Psoas muscle (tissue), 8 donors: ENCODE measurements around the gene EEF2. TPM values are rescaled to one million over a fixed set of nuclear protein-coding genes. Genes with fewer than 3 reads are reported as not detected.

ENCODE experiments used
- ATAC-seq, 4 donors: fragments of 200-7000 bp; cut with Tn5 transposase; one replicate each; pipeline ENCODE4 v1.9.1; 2020; ENCODE audit warnings: moderate library complexity in 3 of 4, mild to moderate bottlenecking in 2 of 4
- DNase-seq, 2 donors: peaks; one replicate each; pipeline ENCODE4 v3.0.0-alpha.2; 2020
- H3K27ac ChIP-seq: fragments of 200-600 bp; one replicate; pipeline ENCODE4 v1.8.0; 2022
- H3K27me3 ChIP-seq, 3 donors: fragments of 200-600 bp in 1 of 3; one replicate each; pipeline versions ENCODE4 v1.6.1 to v1.8.0; 2013 to 2022; ENCODE audit warnings: low read length in 2 of 3, mild to moderate bottlenecking in 2 of 3, moderate library complexity in 1 of 3; ENCODE audit not compliant: insufficient read depth in 3 of 3
- H3K36me3 ChIP-seq, 2 donors: fragments of 200-600 bp in 1 of 2; one replicate each; pipeline versions ENCODE4 v1.6.1 to v1.8.0; 2013 to 2022; ENCODE audit warnings: low read depth in 1 of 2, mild to moderate bottlenecking in 1 of 2, moderate library complexity in 1 of 2; ENCODE audit not compliant: insufficient read depth in 1 of 2
- H3K4me1 ChIP-seq: fragments of 200-600 bp; one replicate; pipeline ENCODE4 v1.8.0; 2022
- H3K4me3 ChIP-seq: fragments of 200-600 bp; one replicate; pipeline ENCODE4 v1.8.0; 2022; ENCODE audit warnings: mild to moderate bottlenecking
- H3K9me3 ChIP-seq: fragments of 200-600 bp; one replicate; pipeline ENCODE4 v1.8.0; 2022
- WGBS, 3 donors: extraction: QIAGEN DNeasy Blood & Tissue Kit; methylation state at CpG; one replicate each; pipeline versions ENCODE4 v1.1.6 to v1.1.7; 2013; 5-methylcytosine and 5-hydroxymethylcytosine counted together
- intact Hi-C, 2 donors: fragments of 100-400 bp; cut with DNase I; formaldehyde crosslinking; loops; one replicate each; pipeline versions ENCODE4 v1.11.0 to v1.14.2; 2022
- polyA plus RNA-seq, 3 donors: library from polyadenylated mRNA; stranded (reverse); fragments of 200-250 nt; gene quantifications; one replicate each; pipeline ENCODE4 v1.2.3, GENCODE V29; 2013
- total RNA-seq, 4 donors: library from RNA; stranded (reverse); fragmentation: NEBNext Ultra II Directional in 2 of 4; extraction: Animal tissue kit (Norgen Biotek cat#: 25700) in 2 of 4; gene quantifications; one replicate each; pipeline versions ENCODE4 v1.2.1 to v1.2.4, GENCODE V29; 2021 to 2023
- TF ChIP-seq, protein P1 (sequence below): fragments of 200-600 bp; IDR thresholded peaks from one replicate; pipeline ENCODE4 v1.8.0; 2022; ENCODE audit warnings: antibody characterized with exemption
- donor health status: healthy with polysubstance abuse.
- donor health status: DM: no; HTN: no; CAD: no; lungs with moderate emphysema.
- donor health status: Bipolar disorder and iron deficiency.
- donor health status: healthy.
- donor health status: DM: yes; HTN: yes; CAD: no.
- donor health status: DM: no; HTN: no; CAD: no.
- donor health status: DM: no; HTN: no; CAD: no.
- donor health status: DM: yes; HTN: yes; CAD: no.

The EEF2 gene
- total and polyA plus RNA-seq, 7 donors: 1,416 to 3,628 (median 2,332) TPM

DNA sequence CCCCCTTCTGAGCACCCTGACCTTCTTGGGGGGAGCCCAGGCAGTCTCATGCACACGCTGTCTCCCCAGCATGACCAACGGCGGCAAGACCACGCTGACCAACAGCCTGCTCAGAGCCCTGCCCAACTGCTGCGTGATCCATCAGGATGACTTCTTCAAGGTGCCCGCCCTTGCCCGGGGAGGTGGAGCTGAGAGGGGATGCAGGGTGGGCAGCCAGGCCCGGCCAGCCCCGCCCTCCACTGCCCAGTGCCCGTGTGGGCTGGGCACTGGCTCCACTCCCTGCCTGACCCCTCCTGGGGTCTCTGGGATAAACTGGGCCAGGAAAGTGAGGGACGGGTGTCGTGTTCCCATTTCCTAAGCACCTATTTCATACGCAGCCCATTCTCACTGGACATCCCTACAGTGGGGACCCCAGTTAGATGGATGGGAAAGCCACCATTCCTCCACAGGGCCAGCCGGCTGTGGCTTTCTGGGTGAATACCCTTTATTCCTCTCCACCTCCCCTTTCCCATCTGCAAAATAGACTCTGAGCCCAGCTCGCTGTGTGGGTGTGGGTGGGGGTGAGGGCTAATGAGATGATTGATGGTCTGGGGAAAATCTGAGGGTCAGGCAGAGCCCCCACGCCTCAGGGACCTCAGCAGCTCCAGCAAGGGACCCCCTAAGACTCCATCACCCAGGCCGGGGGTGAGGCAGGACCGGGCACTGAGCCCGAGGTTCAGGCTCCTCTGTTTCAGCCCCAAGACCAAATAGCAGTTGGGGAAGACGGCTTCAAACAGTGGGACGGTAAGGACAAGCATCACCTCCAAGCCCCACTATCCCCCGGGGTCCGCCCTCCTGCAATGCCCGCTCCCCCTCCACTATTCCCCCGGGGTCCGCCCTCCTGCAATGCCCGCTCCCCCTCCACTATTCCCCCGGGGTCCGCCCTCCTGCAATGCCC, 48.5 kb downstream of the EEF2 start:
- Histone ChIP-seq H3K4me3 (no peak overlapping the region), H3K9me3 (no peaks in the 10 kb centered on the region), H3K4me1 (no peaks in the 10 kb centered on the region), H3K27ac (peak overlapping the region; percentile 50), H3K27me3 (peaks cover 0 to 3% (median 0%) of the 10 kb centered on the region in 3 donors), H3K36me3 (no peaks in the 10 kb centered on the region)
- DNase-seq (no peak), ATAC-seq (peak in 2 of 4 donors; percentile 3 to 8)
- TF ChIP-seq, protein P1, sequence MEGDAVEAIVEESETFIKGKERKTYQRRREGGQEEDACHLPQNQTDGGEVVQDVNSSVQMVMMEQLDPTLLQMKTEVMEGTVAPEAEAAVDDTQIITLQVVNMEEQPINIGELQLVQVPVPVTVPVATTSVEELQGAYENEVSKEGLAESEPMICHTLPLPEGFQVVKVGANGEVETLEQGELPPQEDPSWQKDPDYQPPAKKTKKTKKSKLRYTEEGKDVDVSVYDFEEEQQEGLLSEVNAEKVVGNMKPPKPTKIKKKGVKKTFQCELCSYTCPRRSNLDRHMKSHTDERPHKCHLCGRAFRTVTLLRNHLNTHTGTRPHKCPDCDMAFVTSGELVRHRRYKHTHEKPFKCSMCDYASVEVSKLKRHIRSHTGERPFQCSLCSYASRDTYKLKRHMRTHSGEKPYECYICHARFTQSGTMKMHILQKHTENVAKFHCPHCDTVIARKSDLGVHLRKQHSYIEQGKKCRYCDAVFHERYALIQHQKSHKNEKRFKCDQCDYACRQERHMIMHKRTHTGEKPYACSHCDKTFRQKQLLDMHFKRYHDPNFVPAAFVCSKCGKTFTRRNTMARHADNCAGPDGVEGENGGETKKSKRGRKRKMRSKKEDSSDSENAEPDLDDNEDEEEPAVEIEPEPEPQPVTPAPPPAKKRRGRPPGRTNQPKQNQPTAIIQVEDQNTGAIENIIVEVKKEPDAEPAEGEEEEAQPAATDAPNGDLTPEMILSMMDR: no peak
- intact Hi-C loops: no loop called here
- WGBS, 3 donors: 47 to 70% (median 56%) methylated on average over 20 to 27 of the region's 29 CpGs

- 1 to 2% (median 2%) methylated on average over 48 to 51 of the region's 51 CpGs for WGBS, 3 donors
These were observed 52.1 kb downstream of the EEF2 start, which contains the start of gene NMRK2 for GRCh38 chr19:3932931-3933810. Gene NMRK2, plus strand, starts transcription at chr19:3933069. Its CDS starts 603 bp downstream, at chr19:3933672.

GRCh38 chr19:3931041-3931440, 54.2 kb downstream of the EEF2 start:
- Histone ChIP-seq H3K9me3 (no peaks in the 10 kb centered on the region), H3K4me1 (peaks cover 6% of the 10 kb centered on the region), H3K4me3 (no peak overlapping the region), H3K27me3 (no peaks in the 10 kb centered on the region), H3K36me3 (no peaks in the 10 kb centered on the region), H3K27ac (peak overlapping the region; percentile 81)
- intact Hi-C loops: no loop called here
- TF ChIP-seq, protein P1: no peak
- 28 to 33% (median 32%) methylated on average over 8 of the region's 8 CpGs for WGBS, 3 donors
- ATAC-seq (peak; percentile 43 to 50 (median 47)), DNase-seq (peak; percentile 64 to 69)

More at GRCh38 chr19:3932931-3933810, 52.1 kb downstream of the EEF2 start, which contains the start of gene NMRK2:
- peak; percentile 64 to 84 (median 74) for ATAC-seq
- no peaks in the 10 kb centered on the region for H3K36me3 ChIP-seq
- H3K4me1 ChIP-seq: peaks cover 6% of the 10 kb centered on the region
- H3K4me3 ChIP-seq: peak within 1 kb of the TSS; percentile 50
- no peaks in the 10 kb centered on the region for H3K9me3 ChIP-seq
- peak; percentile 67 to 72 for DNase-seq
- intact Hi-C loops: no loop called here
- TF ChIP-seq, protein P1: no peak
- peak within 1 kb of the TSS; percentile 81 for H3K27ac ChIP-seq
- no peaks in the 10 kb centered on the region for H3K27me3 ChIP-seq

Other genes with a start within 250 kb of the EEF2 start
- gene APBA3, start 223.8 kb downstream of the EEF2 start, total RNA-seq: 10 to 100 TPM; 17.7 to 23.6 (median 18.4) TPM
- 10 to 100 TPM; 19.4 to 30.1 (median 23.6) TPM for gene APBA3, start 223.8 kb downstream of the EEF2 start, polyA plus RNA-seq
- 10 to 100 TPM; 35.2 to 68.8 (median 49.7) TPM for gene MRPL54, start 222.8 kb downstream of the EEF2 start, total RNA-seq
- gene MRPL54, start 222.8 kb downstream of the EEF2 start, polyA plus RNA-seq: 10 to 100 TPM; 40.9 to 81.3 (median 77.7) TPM
- gene RAX2, start 213.2 kb downstream of the EEF2 start, total RNA-seq: not detected
- not detected for gene RAX2, start 213.2 kb downstream of the EEF2 start, polyA plus RNA-seq
- under 1 TPM; 0.32 to 0.68 (median 0.51) TPM for gene MATK, start 199.1 kb downstream of the EEF2 start, total RNA-seq
- gene MATK, start 199.1 kb downstream of the EEF2 start, polyA plus RNA-seq: under 1 TPM; 0.16 to 0.24 (median 0.17) TPM
- gene ZFR2, start 116.4 kb downstream of the EEF2 start, total RNA-seq: not detected
- gene ZFR2, start 116.4 kb downstream of the EEF2 start, polyA plus RNA-seq: not detected
- not detected for gene ATCAY, start 104.8 kb downstream of the EEF2 start, total RNA-seq
- gene ATCAY, start 104.8 kb downstream of the EEF2 start, polyA plus RNA-seq: under 1 TPM in 1 of 3 donors, not detected in 2; 0.04 TPM
- 100 to 1,000 TPM in 1 of 4 donors, 10 to 100 TPM in 2, 1 to 10 TPM in 1; 9.0 to 755 (median 89.4) TPM for gene NMRK2, start 52.4 kb downstream of the EEF2 start, total RNA-seq
- gene NMRK2, start 52.4 kb downstream of the EEF2 start, polyA plus RNA-seq: 100 to 1,000 TPM in 2 of 3 donors, 10 to 100 TPM in 1; 45.2 to 636 (median 602) TPM
- gene DAPK3, start 14.4 kb downstream of the EEF2 start, total RNA-seq: 100 to 1,000 TPM in 3 of 4 donors, 10 to 100 TPM in 1; 92.6 to 142 (median 105) TPM
- gene DAPK3, start 14.4 kb downstream of the EEF2 start, polyA plus RNA-seq: 100 to 1,000 TPM; 148 to 176 (median 165) TPM
- gene PIAS4, start 22.3 kb upstream of the EEF2 start, total RNA-seq: 10 to 100 TPM; 14.6 to 27.2 (median 17.0) TPM
- 10 to 100 TPM; 12.7 to 21.8 (median 14.6) TPM for gene PIAS4, start 22.3 kb upstream of the EEF2 start, polyA plus RNA-seq
- 10 to 100 TPM; 25.7 to 55.9 (median 45.7) TPM for gene ZBTB7A, start 81.4 kb upstream of the EEF2 start, total RNA-seq
- gene ZBTB7A, start 81.4 kb upstream of the EEF2 start, polyA plus RNA-seq: 10 to 100 TPM; 18.5 to 20.3 (median 20.0) TPM
- 100 to 1,000 TPM; 136 to 192 (median 151) TPM for gene MAP2K2, start 138.7 kb upstream of the EEF2 start, total RNA-seq
- gene MAP2K2, start 138.7 kb upstream of the EEF2 start, polyA plus RNA-seq: 100 to 1,000 TPM; 189 to 290 (median 207) TPM
- gene CREB3L3, start 168.2 kb upstream of the EEF2 start, total RNA-seq: not detected
- under 1 TPM in 2 of 3 donors, not detected in 1; 0.04 to 0.22 TPM for gene CREB3L3, start 168.2 kb upstream of the EEF2 start, polyA plus RNA-seq
- 10 to 100 TPM in 3 of 4 donors, 1 to 10 TPM in 1; 8.4 to 13.1 (median 11.4) TPM for gene SIRT6, start 197.1 kb upstream of the EEF2 start, total RNA-seq
- gene SIRT6, start 197.1 kb upstream of the EEF2 start, polyA plus RNA-seq: 10 to 100 TPM; 15.0 to 23.5 (median 22.9) TPM
- gene ANKRD24, start 197.2 kb upstream of the EEF2 start, total RNA-seq: 1 to 10 TPM in 2 of 4 donors, under 1 TPM in 2; 0.36 to 2.7 (median 0.84) TPM
- gene ANKRD24, start 197.2 kb upstream of the EEF2 start, polyA plus RNA-seq: under 1 TPM; 0.34 to 0.74 (median 0.41) TPM
- gene EBI3, start 244.1 kb upstream of the EEF2 start, total RNA-seq: under 1 TPM; 0.48 to 0.64 (median 0.58) TPM
- under 1 TPM; 0.19 to 0.77 (median 0.27) TPM for gene EBI3, start 244.1 kb upstream of the EEF2 start, polyA plus RNA-seq